Aorta (tissue), 5 donors: ENCODE measurements around the gene E2F1. TPM values are rescaled to one million over a fixed set of nuclear protein-coding genes. Genes with fewer than 3 reads are reported as not detected.

Experiments used
- ATAC-seq: fragments of 200-7000 bp; cut with Tn5 transposase; one replicate; pipeline ENCODE4 v1.9.1; 2022; ENCODE audit warnings: moderate library complexity; ENCODE audit not compliant: low FRiP score
- DNase-seq, 2 donors: peaks; one replicate each; pipeline ENCODE4 v3.0.0-alpha.2; 2020
- H3K27ac ChIP-seq, 2 donors: one replicate each; pipeline ENCODE4 v1.5.1; 2013; ENCODE audit warnings: low read length in 2 of 2, mild to moderate bottlenecking in 2 of 2, moderate library complexity in 2 of 2, control low read depth in 1 of 2, inconsistent platforms in 1 of 2, low read depth in 1 of 2
- H3K27me3 ChIP-seq, 2 donors: one replicate each; pipeline ENCODE4 v1.6.1; 2013; ENCODE audit warnings: control low read depth in 1 of 2, low read length in 1 of 2, mild to moderate bottlenecking in 1 of 2, moderate library complexity in 1 of 2; ENCODE audit not compliant: insufficient read depth in 2 of 2, control insufficient read depth in 1 of 2
- H3K36me3 ChIP-seq, 2 donors: one replicate each; pipeline ENCODE4 v1.6.1; 2013; ENCODE audit warnings: control low read depth in 1 of 2, low read length in 1 of 2, mild to moderate bottlenecking in 1 of 2; ENCODE audit not compliant: insufficient read depth in 2 of 2, control insufficient read depth in 1 of 2
- H3K4me1 ChIP-seq, 2 donors: one replicate each; pipeline ENCODE4 v1.6.1; 2013; ENCODE audit warnings: low read length in 2 of 2, control low read depth in 1 of 2, mild to moderate bottlenecking in 1 of 2, moderate library complexity in 1 of 2; ENCODE audit not compliant: insufficient read depth in 2 of 2, control insufficient read depth in 1 of 2
- H3K4me3 ChIP-seq, 2 donors: one replicate each; pipeline ENCODE4 v1.5.1; 2013; ENCODE audit warnings: low read length in 2 of 2, control low read depth in 1 of 2, mild to moderate bottlenecking in 1 of 2
- H3K9me3 ChIP-seq: one replicate; pipeline ENCODE4 v1.6.1; 2013; ENCODE audit warnings: mild to moderate bottlenecking, low read length; ENCODE audit not compliant: control insufficient read depth
- WGBS, 2 donors: extraction: QIAGEN DNeasy Blood & Tissue Kit; methylation state at CpG; one replicate each; pipeline ENCODE4 v1.1.7; 2013; 5-methylcytosine and 5-hydroxymethylcytosine counted together
- intact Hi-C, 2 donors: fragments of 100-400 bp; cut with DNase I; formaldehyde crosslinking; loops; one replicate each; pipeline versions ENCODE4 v1.14.2 to v1.15.0; 2022
- polyA plus RNA-seq, 2 donors: library from polyadenylated mRNA; stranded (reverse); fragments of 200-250 nt; gene quantifications; one replicate each; pipeline ENCODE4 v1.2.3, GENCODE V29; 2013
- total RNA-seq, 2 donors: library from RNA; stranded (reverse); fragmentation: NEBNext Ultra II Directional; extraction: Animal tissue kit (Norgen Biotek cat#: 25700); gene quantifications; one replicate each; pipeline ENCODE4 v1.2.1, GENCODE V29; 2021
- donor health status: healthy with polysubstance abuse.
- donor health status: Bipolar disorder and iron deficiency.
- donor health status: DM: no; HTN: no; CAD: no.
- donor health status: DM: no; HTN: no; CAD: no.
- donor health status: DM: yes; HTN: yes; CAD: no.

E2F1 gene
- total and polyA plus RNA-seq, 4 donors: 1.4 to 1.6 (median 1.6) TPM

GRCh38 chr20:33659341-33660034 is 26.7 kb downstream of the E2F1 start:
- ATAC-seq (no peak), DNase-seq (peak; percentile 45 to 62)
- Histone ChIP-seq H3K27ac (no peak overlapping the region), H3K4me3 (no peak overlapping the region), H3K9me3 (no peaks in the 10 kb centered on the region), H3K36me3 (no peaks in the 10 kb centered on the region), H3K4me1 (no peaks in the 10 kb centered on the region), H3K27me3 (no peaks in the 10 kb centered on the region)
- intact Hi-C loops: no loop called here
- 95 to 96% methylated on average over 32 of the region's 32 CpGs for WGBS, 2 donors

GRCh38 chr20:33658929-33659328 is 27.3 kb downstream of the E2F1 start:
- no peaks in the 10 kb centered on the region for H3K9me3 ChIP-seq
- 94 to 97% methylated on average over 4 of the region's 4 CpGs for WGBS, 2 donors
- ATAC-seq (no peak), DNase-seq (no peak)
- H3K27me3 ChIP-seq: no peaks in the 10 kb centered on the region
- no peaks in the 10 kb centered on the region for H3K4me1 ChIP-seq
- intact Hi-C loops: no loop called here
- H3K27ac ChIP-seq: no peak overlapping the region
- H3K4me3 ChIP-seq: no peak overlapping the region
- H3K36me3 ChIP-seq: no peaks in the 10 kb centered on the region

GRCh38 chr20:33658510-33658909 is 27.7 kb downstream of the E2F1 start:
- intact Hi-C loops: no loop called here

GRCh38 chr20:33657704-33658095 is 28.5 kb downstream of the E2F1 start:
- Histone ChIP-seq H3K4me3 (no peak overlapping the region), H3K9me3 (no peaks in the 10 kb centered on the region), H3K36me3 (no peaks in the 10 kb centered on the region), H3K27ac (no peak overlapping the region), H3K4me1 (no peaks in the 10 kb centered on the region), H3K27me3 (no peaks in the 10 kb centered on the region)
- intact Hi-C loops: no loop called here
- ATAC-seq (no peak), DNase-seq (peak; percentile 27 to 66)
- WGBS, 2 donors: 90 to 93% methylated on average over 12 of the region's 12 CpGs

More at GRCh38 chr20:33658510-33658909, 27.7 kb downstream of the E2F1 start:
- ATAC-seq (no peak), DNase-seq (peak; percentile 31 to 66)
- Histone ChIP-seq H3K4me3 (no peak overlapping the region), H3K27me3 (no peaks in the 10 kb centered on the region), H3K27ac (no peak overlapping the region), H3K4me1 (no peaks in the 10 kb centered on the region), H3K9me3 (no peaks in the 10 kb centered on the region), H3K36me3 (no peaks in the 10 kb centered on the region)
- 94 to 95% methylated on average over 8 of the region's 8 CpGs for WGBS, 2 donors

GRCh38 chr20:33656783-33657703 is 29.1 kb downstream of the E2F1 start:
- no peaks in the 10 kb centered on the region for H3K36me3 ChIP-seq
- H3K4me3 ChIP-seq: no peak overlapping the region
- H3K4me1 ChIP-seq: no peaks in the 10 kb centered on the region
- no peaks in the 10 kb centered on the region for H3K9me3 ChIP-seq
- intact Hi-C loops: no loop called here
- ATAC-seq (no peak), DNase-seq (peak; percentile 42 to 64)
- 94 to 95% methylated on average over 17 of the region's 17 CpGs for WGBS, 2 donors
- H3K27me3 ChIP-seq: no peaks in the 10 kb centered on the region
- no peak overlapping the region for H3K27ac ChIP-seq

GRCh38 chr20:33656010-33656782 is 30.0 kb downstream of the E2F1 start:
- Histone ChIP-seq H3K4me3 (no peak overlapping the region), H3K36me3 (no peaks in the 10 kb centered on the region), H3K27me3 (no peaks in the 10 kb centered on the region), H3K4me1 (no peaks in the 10 kb centered on the region), H3K27ac (no peak overlapping the region), H3K9me3 (no peaks in the 10 kb centered on the region)
- DNase-seq (peak in 1 of 2 donors; percentile 57), ATAC-seq (no peak)
- 87 to 93% methylated on average over 10 of the region's 10 CpGs for WGBS, 2 donors
- intact Hi-C loops: no loop called here

GRCh38 chr20:33655164-33655563 is 31.0 kb downstream of the E2F1 start:
- DNase-seq (no peak), ATAC-seq (no peak)
- no peaks in the 10 kb centered on the region for H3K9me3 ChIP-seq
- H3K36me3 ChIP-seq: no peaks in the 10 kb centered on the region
- 50 to 56% methylated on average over 4 of the region's 4 CpGs for WGBS, 2 donors
- intact Hi-C loops: no loop called here
- no peaks in the 10 kb centered on the region for H3K27me3 ChIP-seq
- no peak overlapping the region for H3K27ac ChIP-seq
- no peak overlapping the region for H3K4me3 ChIP-seq
- no peaks in the 10 kb centered on the region for H3K4me1 ChIP-seq

GRCh38 chr20:33654680-33655161 is 31.5 kb downstream of the E2F1 start:
- no peaks in the 10 kb centered on the region for H3K36me3 ChIP-seq
- no peaks in the 10 kb centered on the region for H3K27me3 ChIP-seq
- H3K27ac ChIP-seq: no peak overlapping the region
- intact Hi-C loops: loop anchor here in 1 of 2 donors (5.0 kb wide), 1 partner anchor 197 kb away; no protein-coding TSS in a partner anchor
- no peak overlapping the region for H3K4me3 ChIP-seq
- DNase-seq (peak in 1 of 2 donors; percentile 73), ATAC-seq (no peak)
- no peaks in the 10 kb centered on the region for H3K9me3 ChIP-seq
- H3K4me1 ChIP-seq: no peaks in the 10 kb centered on the region
- WGBS, 2 donors: 71 to 72% methylated on average over 14 of the region's 14 CpGs
